Panc1 (cell line): ENCODE measurements around the gene NOTCH3.

Experiments
- POLR2AphosphoS5 ChIP-seq: IDR thresholded peaks from 2 replicates; pipeline ENCODE4 v1.6.1; 2012; ENCODE audit warnings: mild to moderate bottlenecking, low read depth, low read length, moderate library complexity
- SIN3A ChIP-seq: IDR thresholded peaks from 2 replicates; pipeline ENCODE4 v1.6.1; 2012; ENCODE audit warnings: low read depth, mild to moderate bottlenecking, low read length, moderate library complexity, borderline replicate concordance; ENCODE audit not compliant: insufficient read depth
- TCF7L2 ChIP-seq: IDR thresholded peaks from 2 replicates; pipeline ENCODE4 v1.6.1; 2011; ENCODE audit warnings: mild to moderate bottlenecking, low read depth, low read length, inconsistent platforms
- TF ChIP-seq, protein P1 (sequence below): fragments of 450-650 bp; IDR thresholded peaks from 2 replicates; pipeline ENCODE4 v1.5.1; 2017; ENCODE audit warnings: mild to moderate bottlenecking

DNA sequence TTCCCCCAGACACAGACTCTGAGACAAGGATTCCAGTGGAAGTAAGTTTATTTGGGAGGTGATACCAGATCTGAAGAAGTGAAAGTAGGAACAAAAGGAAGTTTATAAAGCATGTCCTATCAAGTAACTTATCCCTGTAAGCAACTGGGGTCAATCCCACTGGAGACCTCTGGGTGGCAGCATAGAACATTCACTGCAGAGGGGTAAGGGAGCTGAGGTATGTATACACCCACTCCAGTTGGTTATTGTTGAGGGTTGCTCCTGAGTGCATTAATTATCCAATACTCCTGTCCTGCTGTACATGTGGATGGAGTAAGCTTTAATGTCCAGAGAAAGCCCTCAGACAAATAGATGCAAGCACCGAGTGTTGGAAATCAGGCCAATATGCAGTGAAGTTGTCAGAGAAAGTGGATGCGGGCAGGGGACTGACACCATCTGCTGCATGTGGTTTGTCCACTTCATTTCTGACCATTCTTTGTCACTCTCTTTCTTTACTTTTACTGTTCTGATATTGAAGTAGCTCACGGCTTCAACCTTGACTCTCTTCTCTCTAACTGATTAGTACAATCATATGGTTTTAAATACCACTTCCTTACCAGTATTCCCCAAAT lies 46.7 kb downstream of the NOTCH3 start:
- TF ChIP-seq TCF7L2 (no peak), POLR2AphosphoS5 (no peak), SIN3A (no peak)
- TF ChIP-seq, protein P1, sequence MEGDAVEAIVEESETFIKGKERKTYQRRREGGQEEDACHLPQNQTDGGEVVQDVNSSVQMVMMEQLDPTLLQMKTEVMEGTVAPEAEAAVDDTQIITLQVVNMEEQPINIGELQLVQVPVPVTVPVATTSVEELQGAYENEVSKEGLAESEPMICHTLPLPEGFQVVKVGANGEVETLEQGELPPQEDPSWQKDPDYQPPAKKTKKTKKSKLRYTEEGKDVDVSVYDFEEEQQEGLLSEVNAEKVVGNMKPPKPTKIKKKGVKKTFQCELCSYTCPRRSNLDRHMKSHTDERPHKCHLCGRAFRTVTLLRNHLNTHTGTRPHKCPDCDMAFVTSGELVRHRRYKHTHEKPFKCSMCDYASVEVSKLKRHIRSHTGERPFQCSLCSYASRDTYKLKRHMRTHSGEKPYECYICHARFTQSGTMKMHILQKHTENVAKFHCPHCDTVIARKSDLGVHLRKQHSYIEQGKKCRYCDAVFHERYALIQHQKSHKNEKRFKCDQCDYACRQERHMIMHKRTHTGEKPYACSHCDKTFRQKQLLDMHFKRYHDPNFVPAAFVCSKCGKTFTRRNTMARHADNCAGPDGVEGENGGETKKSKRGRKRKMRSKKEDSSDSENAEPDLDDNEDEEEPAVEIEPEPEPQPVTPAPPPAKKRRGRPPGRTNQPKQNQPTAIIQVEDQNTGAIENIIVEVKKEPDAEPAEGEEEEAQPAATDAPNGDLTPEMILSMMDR = peak; percentile 75
